GM12872 (cell line): Measurements from ENCODE around the gene FBXW4.

Experiments
- TF ChIP-seq, protein P1 (sequence below): IDR thresholded peaks from 3 replicates; pipeline ENCODE4 v1.5.1; 2011; ENCODE audit warnings: low read depth, mild to moderate bottlenecking, low read length, moderate library complexity; ENCODE audit not compliant: insufficient read depth

Gene FBXW4

DNA sequence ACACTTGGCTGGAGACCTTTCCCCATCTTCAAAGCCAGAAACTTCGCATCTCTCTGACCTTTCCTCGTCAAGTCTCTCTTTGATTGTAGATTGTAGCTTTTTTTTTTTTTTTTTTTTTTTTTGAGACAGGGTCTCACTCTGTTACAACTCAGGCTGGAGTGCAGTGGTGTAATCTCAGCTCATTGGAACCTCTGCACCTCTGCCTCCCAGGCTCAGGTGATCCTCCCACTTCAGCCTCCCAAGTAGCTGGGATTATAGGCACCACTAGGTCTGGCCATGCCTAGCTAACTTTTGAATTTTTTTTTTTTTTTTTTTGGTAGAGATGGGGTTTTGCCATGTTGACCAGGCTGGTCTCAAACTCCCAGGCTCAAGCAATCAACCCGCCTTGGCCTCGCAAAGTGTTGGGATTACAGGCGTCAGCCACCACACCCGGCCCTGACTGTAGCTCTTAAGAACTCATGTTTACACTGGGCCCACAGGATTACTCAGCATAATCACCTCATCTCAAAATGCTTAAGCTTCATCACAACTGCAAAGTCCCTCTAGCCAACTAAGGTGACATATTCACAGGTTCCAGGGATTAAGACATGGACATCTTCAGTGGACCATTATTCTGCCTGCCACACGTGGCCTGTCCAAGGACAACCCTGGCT is 118.6 kb downstream of the FBXW4 start:
- TF ChIP-seq, protein P1, sequence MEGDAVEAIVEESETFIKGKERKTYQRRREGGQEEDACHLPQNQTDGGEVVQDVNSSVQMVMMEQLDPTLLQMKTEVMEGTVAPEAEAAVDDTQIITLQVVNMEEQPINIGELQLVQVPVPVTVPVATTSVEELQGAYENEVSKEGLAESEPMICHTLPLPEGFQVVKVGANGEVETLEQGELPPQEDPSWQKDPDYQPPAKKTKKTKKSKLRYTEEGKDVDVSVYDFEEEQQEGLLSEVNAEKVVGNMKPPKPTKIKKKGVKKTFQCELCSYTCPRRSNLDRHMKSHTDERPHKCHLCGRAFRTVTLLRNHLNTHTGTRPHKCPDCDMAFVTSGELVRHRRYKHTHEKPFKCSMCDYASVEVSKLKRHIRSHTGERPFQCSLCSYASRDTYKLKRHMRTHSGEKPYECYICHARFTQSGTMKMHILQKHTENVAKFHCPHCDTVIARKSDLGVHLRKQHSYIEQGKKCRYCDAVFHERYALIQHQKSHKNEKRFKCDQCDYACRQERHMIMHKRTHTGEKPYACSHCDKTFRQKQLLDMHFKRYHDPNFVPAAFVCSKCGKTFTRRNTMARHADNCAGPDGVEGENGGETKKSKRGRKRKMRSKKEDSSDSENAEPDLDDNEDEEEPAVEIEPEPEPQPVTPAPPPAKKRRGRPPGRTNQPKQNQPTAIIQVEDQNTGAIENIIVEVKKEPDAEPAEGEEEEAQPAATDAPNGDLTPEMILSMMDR = no peak

DNA sequence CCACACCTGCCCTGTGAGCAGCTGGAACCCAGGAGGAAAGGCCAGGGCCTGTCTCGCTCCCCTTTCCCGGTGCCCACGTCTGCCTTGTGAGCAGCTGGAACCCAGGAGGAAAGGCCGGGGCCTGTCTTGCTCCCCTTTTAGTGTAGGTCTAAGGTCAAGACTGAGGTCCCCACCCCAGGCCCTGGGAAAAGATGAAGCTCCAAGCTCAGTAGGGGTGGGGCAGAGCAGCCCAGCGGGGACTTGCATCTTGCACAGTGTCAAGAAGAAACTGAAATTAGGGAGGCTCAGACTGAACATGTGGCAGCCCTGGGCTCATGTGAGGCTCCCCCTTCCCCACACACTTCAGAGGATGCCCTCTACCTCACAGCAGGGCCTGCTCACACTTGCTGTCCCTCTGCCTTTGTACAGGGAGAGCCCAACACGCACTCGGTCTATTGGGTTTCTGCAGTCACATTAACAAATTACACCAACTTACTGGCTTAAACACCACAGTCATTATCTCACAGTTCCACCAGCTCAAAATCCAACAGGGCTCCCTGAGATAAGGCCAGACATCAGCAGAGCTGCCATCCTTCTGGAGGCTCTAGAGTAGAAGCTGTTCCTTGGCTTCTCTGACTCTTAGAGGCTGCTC is 119.3 kb downstream of the FBXW4 start:
- TF ChIP-seq, protein P1 = no peak

DNA sequence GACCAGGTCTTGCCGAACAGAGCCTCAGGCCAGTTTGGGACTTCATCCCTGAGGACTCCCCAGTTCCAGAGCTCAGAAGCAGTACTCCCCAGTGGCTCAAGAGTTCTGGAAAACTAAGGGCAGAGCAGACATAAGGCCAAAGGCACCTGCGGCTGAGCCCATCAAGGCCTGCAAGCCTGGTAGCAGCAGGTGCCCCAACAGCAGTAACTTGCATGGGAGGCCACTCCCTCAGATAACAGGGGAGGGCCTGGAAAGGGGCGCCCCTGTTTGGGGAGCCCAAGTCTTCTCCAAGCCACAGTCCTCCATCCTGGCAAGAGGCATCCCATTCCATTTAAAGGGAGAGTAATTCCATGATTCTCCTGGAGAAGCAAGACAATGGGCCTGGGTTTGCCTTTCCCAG is 119.9 kb downstream of the FBXW4 start:
- TF ChIP-seq, protein P1 = no peak

DNA sequence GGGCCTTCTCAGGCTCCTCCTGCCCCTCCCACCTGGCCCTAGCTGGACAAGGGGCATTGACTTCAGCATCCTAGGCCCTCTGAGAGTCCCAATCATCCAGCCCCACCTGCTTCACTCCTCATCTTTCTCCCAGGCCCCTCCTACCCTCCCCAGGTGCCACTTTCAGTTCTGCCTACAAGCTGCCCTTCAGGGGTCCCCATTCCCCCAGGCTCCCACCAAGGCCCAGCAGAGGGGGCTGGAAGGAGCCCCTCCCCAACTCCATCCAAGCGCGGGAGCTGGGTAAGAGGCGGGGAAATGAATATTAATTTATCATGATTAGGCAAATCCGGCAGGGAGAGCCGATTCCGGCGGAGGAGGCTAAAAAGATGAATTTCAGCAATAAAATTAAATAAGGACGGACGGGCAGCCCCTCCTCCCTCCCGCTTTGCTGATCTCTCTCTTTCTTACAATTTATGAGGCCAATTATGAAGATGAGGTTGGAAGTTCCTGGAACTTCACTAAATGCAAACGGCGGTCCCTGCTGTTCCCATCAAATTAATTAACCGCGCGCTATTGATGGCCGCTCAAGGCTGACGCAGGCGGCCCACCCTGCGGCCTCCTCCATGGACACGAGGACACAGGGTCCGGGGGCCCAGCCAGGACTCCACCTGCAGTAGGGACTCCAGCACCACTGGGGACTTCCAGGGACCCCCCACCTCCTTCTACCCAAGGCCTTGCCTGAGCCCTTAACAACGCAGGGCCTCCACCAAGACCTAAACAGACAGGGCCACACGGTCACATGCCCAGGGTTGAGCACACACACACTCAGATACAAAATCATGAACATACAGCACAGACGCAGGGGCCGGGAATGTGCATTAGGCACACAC is 120.9 kb downstream of the FBXW4 start:
- TF ChIP-seq, protein P1 = no peak

DNA sequence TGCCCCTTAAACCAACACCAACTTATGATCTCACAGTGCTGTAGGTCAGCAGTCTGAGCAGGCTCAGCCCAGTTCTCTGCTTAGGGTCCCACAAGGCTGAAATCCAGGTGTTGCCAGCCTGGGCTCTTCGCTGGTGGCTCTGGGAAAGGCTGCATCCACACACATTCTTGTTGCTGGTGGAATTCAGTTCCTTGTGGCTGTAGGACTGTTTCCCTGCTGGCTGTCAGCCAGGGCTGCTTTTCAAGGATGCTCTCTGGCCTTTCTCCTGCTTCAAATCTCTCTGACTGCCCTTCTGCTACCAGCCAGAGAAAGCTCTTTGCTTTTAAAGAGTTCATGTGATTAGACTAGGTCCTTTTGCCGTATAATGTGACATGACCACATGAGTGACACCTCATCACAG is 122.2 kb downstream of the FBXW4 start:
- TF ChIP-seq, protein P1 = no peak

DNA sequence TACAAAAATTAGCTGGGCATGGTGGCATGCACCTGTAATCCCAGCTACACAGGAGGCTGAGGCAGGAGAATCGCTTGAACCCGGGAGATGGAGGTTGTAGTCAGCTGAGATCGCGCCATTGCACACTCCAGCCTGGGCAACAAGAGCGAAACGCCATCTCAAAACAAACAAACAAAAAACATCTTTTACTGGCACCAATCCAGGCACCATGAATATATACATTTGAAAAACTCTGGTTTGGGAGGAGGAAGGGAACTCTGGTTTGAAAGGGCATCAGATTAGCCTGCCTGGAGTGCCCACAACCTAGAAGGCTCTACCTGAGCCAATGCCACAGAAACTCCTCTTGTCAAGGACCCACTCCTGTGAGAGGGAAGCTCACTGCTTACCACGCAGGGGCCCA is 122.8 kb downstream of the FBXW4 start:
- TF ChIP-seq, protein P1 = no peak

DNA sequence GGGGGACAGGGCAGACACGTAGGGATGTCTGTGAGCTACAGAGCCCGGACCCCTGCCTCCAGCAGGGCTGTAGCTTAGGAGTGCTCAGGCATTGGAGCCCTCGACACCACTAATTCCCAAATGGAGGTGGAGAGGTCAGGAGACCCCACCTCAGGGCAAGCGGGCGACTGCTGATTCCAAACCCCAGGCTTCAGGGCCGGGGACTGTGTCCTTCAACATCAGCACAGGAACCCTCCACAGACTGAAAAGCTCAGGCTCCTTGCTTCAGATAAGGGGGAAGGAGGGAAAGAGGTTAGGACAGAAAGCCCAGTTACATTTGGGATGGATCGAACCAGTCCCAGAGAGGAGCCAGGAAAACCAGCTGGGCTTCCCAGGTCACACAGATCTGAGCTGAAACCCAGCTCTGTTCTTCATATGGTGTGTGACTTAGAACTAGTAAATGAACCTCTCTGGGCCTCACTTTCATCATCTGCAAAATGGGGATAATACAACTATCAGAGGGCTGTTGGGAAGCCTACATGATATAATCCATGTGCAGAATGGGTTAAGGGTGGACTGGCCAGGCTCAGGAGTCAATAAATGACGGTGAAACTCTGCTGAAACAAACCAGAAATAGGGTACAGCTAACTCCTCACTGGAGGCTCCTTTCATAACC is 123.6 kb downstream of the FBXW4 start:
- TF ChIP-seq, protein P1 = no peak
